Measurements from ENCODE around the gene FOXL1.

Gene FOXL1

DNA sequence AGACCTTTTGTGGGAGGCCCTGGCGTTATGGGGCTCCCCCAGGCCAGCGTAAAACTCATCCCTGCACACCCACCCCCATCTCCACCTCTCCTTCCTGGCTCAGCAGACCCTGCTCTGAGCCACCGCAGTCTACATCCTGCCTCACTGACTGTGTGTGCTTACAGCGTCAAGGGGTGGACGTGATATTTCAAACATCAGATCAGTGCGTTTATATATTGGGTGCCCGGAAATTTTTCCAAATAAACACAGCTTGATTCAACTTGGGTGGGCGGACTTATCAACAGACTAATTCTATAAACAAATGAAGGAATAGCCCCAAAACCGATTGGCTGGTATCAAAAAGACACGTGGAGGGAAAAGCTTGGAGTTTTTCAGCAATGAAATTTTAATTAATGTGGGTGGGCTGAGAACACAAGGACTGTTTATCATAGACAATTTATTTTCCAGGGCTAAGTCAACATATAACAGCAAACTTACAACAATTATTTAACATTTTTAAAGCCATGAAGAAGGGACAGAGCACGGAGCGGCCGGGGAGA lies at the start of gene FOXL1:
TSS of gene FOXL1 (plus strand) at position 489 of the 539 bp plus-strand sequence. CDS start 175 bp downstream, outside the sequence.
- no peak for DNase-seq

DNA sequence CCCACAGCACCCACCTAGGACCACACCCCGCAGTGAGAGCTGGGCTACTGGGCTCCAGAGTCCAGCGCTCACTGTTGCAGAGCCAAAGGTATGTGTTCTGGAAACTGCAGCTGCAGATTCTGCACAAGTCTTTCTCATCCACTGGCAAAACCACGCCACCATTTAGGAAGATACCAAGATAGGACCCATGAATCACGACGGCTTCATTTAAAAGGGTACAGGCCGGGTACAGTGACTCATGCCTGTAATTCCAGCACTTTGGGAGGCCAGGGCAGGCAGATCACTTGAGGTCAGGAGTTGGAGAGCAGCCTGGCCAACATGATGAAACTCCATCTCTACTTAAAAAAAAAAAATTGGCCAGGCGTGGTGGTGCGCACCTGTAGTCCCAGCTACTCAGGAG lies 49.2 kb upstream of the FOXL1 start:
- no peak for DNase-seq

DNA sequence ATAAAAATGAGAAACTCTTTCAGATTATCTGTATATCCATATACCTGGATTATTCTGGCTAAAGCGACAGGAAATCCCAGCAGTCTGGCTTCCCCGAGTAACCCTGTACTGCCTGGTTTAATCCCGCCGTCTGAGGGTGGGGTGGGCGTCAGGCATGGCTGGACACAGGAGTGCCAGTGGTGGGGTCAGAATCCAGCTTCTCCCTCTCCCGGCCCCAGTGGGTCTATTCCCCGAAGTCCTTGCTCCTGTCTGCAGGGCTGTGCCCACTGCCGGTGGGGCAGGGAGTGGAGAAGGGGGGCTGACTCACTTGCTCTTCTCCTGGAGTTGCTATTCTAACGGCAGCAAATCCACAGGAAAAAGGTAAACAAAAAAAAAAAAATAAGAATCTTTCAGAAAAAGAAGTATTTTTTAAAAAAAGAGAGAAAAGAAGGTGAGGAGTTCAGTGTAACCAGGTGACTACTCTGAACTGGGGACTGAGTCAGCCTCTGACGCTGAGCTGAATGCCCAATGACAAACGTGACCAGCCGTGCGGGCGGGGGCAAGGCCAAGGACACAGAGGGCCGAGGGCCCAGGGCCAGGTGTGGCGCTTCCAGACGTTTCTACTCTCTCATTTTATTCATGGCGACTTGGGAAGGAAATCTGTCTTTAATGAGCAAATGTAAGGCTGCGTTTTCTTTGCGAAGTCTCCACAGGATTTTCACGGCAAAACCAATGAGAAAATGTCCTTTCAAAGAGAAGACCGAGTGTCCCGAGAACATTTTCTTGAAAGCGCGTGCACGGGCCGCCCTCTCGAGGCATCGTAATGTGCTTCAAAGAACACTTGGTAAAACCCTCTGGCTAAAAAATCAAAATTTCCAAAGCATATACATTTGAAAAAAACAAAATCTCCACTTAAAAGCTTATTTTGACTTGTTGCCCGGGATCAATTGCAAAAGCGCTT lies 47.8 kb upstream of the FOXL1 start:
- no peak for DNase-seq

DNA sequence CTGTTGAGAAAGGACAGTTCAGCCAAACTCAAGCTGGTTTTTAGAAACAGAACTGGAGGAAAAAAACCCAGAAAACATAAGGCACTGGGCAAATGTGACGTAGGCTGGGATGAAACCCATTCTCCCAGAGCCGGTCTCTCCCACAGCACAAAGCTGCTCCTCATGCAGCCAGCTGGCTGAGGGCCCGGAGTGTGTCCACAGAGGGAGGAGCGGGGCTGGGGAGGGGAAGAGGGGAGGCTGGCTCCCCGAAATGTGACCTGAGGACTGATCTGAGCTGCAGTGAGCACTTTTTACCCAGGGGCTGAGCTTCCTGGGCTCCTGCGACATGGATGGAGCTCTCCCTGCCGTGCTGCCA lies 47.2 kb upstream of the FOXL1 start:
- no peak for DNase-seq

DNA sequence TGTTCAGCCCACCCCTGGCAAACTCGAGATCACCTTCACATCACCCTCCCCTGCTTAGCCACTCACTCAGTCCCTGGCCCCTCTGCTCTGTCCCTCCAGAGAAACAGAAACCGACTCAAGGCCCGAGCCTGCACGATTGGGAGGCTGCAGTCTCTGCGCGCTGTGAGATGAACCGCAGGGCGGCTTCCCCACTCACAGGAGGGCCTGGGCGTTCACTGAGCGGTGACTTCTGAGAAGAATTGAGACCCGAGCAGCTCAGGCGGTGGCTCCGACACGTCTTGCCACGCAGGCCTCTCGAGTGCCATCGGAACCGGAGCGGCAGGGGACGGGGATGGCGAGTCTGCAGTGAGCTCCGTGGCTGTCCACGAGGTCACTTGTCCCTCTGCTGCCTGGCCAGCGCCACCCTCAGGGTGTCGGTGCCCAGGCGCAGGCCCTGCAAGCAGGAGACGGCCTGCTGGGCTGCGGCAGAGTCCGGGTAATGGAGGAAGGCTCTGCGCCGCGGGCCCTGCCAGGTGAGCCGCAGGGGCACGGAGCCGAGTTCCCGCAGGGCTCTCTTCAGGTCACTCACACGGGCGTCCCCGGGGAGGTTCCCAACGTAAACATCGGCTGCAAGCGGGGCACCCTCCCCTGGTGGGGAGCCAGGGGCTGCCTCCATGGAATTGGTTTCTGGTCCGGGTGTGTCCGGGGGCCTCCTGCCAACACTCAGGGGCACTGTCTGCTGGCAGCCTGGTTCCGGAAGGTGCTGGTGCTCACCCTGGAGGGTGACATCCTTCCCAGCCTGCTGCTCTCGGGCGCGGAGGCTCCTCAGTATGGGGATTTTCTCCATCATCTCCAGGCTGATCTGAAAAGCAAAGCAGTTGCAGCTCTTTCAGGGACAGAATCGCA lies 46.5 kb upstream of the FOXL1 start:
- no peak for DNase-seq

DNA sequence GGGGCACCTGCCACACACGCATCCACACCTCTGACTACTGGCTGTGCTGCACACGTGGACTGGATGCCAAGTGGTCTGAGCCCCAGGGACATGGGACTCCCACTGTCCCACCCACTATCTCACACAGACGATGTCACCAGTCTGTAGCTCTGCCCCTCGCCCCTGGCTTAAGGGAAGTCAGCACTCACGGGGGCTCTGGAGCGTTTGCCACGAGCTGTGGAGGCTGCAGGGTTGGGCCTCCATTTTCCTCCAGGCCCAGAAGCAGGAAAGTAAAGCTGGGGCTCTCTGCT lies 45.9 kb upstream of the FOXL1 start:
- no peak for DNase-seq

DNA sequence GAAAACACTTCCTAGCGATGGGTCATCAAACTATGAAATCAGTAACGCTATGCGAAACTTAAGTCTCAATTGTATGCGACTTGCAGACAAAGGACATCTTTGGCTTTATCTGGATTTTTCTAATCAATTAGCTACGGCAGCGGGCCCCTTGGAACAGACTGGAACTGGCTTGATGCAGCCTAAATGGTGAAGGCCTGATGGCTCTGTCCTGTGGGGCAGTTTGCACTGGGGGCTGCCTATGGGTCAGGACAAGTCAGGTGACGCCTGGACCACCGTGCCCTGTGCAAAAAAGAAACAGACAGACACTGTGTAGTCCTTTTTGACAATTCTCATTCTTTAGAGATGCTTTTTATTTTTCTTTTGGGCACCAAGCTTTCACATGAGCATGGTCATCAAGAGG lies 45.3 kb upstream of the FOXL1 start:
- DNase-seq, result no peak

DNA sequence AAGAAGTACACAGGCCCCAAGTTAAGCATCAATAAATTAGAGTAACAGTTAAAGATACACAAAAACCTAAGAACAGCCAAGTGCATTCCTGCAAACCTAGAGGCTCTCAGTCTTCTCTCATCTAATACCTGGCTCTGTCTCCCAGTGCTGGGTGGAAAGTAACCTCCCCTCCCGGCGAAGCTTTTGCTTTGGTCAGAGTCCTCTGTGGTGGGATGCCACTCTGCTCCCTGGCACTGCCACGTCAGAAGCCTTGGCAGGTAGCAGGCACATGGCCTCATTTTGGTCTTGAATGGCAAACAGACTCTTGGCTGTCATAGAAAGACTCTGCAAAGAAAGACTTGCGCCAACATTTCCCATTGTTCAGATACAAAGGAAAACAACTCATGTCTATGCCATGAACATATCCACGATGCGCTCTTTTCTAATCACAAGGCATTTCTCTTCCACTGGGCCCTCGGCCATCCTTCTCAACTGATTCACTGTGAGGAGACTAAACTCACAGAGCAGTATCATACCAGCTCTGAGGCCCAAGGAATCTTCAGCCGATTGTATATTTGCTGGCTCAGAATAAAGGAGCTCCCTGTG lies 44.5 kb upstream of the FOXL1 start:
- DNase-seq, result no peak

DNA sequence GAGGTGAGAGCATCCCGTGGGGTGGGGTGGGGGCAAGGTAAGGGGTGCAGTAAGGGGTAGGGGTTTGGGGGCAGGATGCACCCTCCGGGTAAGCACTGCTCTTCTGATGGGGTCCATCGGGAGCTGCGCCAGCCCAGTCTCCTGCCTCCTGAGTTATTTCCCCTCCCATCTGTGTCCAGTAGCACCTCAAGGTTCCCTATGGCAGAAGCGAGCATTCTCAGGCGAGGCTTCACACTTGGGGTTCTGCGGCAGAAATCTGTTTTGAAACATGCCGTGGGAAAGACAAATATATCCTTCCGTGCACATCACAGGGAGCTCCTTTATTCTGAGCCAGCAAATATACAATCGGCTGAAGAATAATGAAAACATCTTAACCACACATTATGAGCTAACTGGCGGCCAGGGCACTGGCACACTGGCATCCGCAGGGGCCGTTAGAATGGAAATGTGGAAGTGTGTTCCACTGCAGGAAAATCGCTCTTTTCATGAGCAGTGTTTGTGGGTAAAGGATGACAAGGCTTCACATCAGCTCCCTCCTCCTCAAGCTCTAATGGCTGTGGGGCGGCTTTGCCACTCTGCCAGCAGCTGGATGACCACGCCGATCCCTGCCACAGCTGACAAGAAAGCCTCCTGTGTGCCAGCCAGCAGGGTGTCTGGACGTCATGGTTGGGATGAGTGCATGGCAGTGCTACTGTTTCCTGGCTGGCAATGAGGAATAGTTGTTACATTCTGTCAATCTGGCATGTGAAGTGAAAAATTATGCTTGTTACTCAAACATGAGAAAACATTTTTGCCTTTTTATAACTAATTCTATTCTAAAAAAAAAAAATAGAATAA lies 43.4 kb upstream of the FOXL1 start:
- DNase-seq, result no peak

DNA sequence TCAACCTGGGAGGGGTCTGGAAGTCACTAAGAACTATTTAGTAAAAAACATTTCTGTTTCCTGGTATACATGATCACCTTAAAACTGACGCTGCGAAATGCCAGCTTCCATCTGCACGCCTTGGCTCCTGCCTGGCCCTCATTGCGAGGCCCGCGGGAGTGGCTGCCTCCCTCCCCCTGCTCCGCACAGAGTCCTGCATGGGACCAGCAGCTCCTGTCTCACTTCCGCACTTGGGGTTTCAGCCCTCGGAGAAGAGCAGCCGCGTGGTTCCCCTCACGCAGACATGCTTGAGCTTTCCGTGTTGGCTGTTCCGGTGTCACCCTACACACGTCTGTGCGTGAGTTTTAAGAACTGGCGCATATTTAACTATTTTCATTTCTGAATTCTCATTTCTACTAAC lies 41.7 kb upstream of the FOXL1 start:
- DNase-seq, result no peak

DNA sequence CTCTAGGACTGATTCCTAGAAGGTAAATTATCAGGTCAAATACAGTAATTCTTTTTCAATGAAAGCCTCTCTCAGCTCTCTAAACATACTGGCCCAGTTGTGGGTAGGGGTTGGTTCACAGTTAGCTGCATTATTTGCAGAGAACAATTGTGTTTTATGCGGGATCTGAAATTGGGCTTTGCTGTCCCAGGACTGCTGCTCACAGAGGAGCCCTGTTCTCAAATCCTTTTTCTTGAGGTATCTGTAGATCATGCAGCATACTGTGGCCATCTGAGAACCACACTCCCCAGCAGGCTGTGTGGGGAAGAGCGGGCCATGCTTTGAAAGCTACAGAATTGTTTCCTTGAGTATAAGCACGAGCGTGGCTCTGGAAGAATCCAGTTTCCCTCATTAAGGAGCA lies 40.9 kb upstream of the FOXL1 start:
- DNase-seq, result no peak

DNA sequence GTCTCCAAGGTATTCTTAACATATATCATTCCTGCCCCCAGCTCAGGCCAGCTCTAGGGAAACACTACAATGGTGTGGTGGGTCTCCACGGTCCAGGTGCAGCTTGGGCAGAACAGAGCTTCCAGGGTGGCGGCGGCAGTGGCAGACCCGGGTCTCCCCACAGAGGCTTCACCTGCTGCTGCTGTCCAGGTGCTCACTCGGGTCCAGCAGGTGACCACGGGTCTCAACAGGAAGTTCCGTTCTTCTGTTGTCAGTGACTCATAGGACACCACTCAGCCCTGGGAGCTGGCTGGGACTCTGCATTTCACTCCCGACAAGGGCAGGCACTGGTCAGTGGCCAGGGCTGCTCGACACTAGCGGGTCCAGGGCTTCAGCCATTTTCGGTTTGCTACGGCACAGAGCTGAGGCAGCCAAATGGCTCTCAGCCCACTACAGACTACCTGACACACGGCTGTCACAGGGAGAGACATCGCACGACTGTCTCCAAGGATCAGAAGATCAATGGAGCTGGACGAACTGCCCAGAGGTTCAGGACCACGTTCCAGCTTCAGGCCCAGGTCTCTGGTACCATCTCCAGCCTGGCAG lies 40.1 kb upstream of the FOXL1 start:
- no peak for DNase-seq

DNA sequence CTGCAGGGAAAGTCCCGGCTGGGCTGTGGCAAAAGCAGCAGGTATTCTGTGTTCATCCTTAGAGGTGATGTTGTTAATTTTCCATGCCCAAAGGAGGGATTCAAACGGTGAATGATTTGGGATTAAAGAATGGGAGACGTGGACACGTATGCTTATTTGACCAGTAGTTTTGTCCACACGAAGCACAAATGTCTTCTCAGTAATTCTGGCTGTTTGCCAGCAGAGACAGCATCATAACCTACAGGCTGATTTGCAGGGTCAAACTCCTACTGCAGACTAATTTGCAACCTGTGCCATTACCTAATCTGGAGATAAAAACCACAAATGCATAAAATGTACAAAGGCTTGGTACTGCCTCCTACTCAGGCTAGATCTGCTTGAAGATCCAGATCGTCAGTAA lies 37.5 kb upstream of the FOXL1 start:
- DNase-seq, result no peak

DNA sequence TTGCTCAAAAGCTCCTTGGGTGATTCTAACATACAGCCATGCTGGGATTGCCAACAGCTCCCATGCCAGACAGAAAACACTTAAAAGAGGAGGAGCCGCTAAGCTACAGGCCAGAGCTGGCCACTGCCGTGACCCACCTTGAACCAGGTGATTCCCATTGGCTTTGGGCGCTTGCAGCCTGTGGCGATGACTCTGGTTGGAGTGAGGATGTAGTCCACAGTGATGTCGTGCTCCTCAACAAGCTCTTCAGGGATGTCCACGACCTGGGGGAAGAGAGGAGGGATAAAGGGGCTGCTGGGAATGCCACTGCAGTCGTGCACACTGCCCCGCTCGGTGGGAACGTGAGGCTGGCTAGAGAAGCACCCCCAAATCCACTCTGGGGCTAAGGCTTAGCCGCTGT lies 36.8 kb upstream of the FOXL1 start:
- no peak for DNase-seq

DNA sequence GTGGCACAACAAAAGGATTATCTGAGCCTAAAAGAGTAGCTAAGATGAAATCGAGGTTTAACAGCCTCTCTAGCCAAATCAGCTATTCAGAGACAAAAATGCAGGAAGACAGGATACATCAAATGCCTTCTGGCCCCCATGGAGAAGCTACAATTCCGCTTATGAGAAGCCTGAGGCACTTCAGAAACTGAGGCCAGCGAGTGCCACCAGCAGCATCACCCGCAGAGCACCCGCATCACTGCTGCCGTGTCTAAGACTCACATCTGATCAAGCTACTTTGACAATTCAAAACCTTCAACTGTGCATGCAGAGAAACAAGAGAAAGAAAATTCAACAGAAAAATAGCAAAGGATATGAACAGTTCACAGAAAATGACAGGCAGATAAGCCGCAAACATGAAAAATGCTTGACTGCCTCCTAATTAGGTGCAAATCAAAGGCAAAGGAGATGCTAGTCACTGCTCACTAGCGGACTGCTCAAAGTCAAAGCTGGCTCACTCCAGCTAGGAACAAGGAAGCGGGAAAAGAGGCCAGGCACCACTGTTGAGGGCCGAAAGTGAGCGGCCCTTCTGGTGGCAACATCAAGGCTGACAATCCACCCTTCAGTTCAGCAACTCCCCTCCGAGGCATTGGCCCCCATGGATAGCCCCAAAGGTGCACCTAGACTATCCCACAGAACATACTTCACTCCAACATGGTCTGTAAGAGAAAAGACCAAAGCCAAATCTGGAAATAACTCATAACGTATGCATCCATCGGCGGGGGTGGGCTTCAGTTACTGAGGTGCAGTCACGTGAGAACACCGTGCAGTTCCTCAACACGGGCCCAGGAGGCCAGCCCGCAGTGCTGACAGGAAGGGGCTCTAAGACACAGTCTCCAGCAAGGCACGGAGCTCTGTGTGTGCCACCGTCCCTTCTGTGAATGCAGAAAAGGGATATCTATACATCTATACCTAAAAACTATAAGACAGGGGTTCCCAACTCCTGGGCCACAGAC lies 35.3 kb upstream of the FOXL1 start:
- DNase-seq, result no peak

DNA sequence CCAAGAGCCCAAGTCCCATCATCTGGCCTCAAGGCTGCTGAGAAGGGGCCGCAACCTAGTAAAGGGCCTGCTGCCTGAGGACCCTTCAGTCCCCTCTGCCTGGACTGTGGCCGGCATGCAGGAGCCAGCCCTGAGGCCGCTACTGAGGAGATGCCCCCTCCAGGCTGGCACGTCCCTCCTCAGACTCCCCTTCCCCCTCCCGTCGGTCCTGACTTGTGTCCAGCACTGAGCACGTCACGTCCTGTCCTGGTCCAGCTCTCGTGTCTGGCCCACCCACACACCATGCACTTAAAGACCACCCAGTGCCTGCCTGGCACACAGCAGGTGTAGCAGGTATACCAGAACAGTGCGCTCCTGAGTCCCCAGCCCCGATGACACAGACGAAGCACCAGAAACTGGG lies 32.9 kb upstream of the FOXL1 start:
- no peak for DNase-seq

DNA sequence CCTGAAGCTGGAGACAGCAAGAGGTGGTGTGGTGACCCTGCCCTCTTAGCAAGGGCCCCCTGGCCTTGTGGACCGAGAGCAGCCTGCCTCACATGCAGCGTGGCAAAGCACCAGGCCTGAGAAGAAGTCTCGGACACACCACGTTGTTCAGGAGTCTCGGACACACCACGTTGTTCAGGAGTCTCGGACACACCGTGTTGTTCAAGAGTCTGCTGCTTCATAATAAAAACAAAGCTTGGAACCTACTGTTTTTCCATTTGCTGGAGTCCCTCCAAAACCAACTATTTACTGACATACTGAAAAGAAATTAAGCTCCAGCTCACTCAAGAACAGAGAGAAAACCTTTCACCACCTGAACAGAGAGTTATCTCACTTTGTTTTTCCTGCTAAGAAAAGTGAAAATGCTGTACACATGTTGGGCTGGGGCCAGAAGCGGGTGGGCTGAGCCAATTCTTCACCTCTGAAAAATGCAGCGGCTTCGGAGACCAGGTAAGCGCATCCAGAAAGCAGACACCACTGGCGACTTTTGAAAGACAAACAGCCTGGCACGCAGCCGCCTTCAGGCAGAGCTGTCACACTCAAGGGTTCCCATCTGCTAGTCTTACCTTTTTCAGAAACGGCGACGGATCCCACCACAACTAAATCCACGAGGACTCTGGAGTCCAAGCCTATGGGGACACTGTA lies 32.3 kb upstream of the FOXL1 start:
- no peak for DNase-seq

DNA sequence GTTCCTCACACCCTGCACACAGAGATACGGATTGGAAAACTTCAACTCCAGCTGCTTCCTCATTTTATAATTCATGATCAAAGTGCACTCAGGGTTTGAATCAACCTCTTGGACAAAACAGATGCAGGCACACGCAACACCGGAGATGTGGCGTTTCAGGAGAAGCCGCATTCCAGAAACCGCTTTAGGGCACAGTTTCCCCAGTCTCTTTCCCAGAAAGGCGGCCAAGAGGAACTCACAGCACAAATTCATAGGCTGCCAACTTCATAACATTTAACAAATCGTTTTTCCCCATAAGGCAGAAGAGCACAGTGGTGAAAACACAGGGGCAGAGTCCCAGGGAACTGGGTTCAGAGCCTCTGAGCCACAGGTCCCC lies 31.7 kb upstream of the FOXL1 start:
- no peak for DNase-seq

DNA sequence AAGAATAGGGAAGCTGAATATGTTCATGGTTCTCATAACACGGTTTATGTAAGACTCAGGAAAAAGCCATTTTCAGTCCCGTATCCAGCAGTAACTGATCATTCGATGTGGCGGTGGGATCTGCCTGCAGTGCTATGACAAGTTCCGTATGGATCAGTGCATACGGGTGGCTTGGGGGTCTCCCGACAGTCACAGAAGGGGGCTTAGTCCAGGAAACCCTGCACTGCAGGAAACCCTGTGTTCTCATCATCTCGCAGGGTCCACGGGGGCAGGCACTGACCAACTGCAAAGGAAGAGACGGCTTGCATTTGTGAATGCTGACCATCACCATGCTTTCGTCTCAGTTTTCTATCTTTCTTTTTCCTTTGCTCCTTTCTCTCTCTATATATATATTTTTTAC lies 31.1 kb upstream of the FOXL1 start:
- DNase-seq, result no peak

Data from activated naive CD4-positive, alpha-beta T cell treated with Interleukin-2 at 50 U/mL for 16 hours (primary cell).